H9 (cell line): ENCODE data around the gene BCKDHB. TPM values are rescaled to one million over a fixed set of nuclear protein-coding genes. Genes with fewer than 3 reads are reported as not detected.

Source experiments
- DNase-seq: peaks from one replicate; pipeline ENCODE4 v3.0.0-alpha.2; 2017
- H2AFZ ChIP-seq: one replicate; pipeline ENCODE4 v1.6.1; 2013; ENCODE audit warnings: mild to moderate bottlenecking, low read length, control low read depth, moderate library complexity
- H2AK5ac ChIP-seq: 2 replicates; pipeline ENCODE4 v1.6.1; 2013; ENCODE audit warnings: low read length, control low read depth, mixed read lengths; ENCODE audit not compliant: insufficient read length
- H2BK120ac ChIP-seq: one replicate; pipeline ENCODE4 v1.6.1; 2013; ENCODE audit warnings: low read depth, mild to moderate bottlenecking, low read length, control low read depth, inconsistent platforms; ENCODE audit not compliant: poor library complexity, severe bottlenecking
- H2BK12ac ChIP-seq: 2 replicates; pipeline ENCODE4 v1.6.1; 2013; ENCODE audit warnings: low read length, control low read depth, mixed read lengths, low read depth; ENCODE audit not compliant: insufficient read length
- H2BK15ac ChIP-seq: 2 replicates; pipeline ENCODE4 v1.6.1; 2013; ENCODE audit warnings: low read depth, low read length, control low read depth
- H2BK20ac ChIP-seq: one replicate; pipeline ENCODE4 v1.6.1; 2013; ENCODE audit warnings: low read depth, mild to moderate bottlenecking, low read length, control low read depth, inconsistent platforms; ENCODE audit not compliant: poor library complexity, severe bottlenecking
- H2BK5ac ChIP-seq: 2 replicates; pipeline ENCODE4 v1.6.1; 2013; ENCODE audit warnings: low read length, control low read depth, mixed read lengths; ENCODE audit not compliant: insufficient read length
- H3K14ac ChIP-seq: 2 replicates; pipeline ENCODE4 v1.6.1; 2013; ENCODE audit warnings: low read length, control low read depth; ENCODE audit not compliant: insufficient read depth
- H3K18ac ChIP-seq: 2 replicates; pipeline ENCODE4 v1.6.1; 2013; ENCODE audit warnings: low read depth, mild to moderate bottlenecking, mixed read lengths, low read length, control low read depth; ENCODE audit not compliant: insufficient read length
- H3K23ac ChIP-seq: 2 replicates; pipeline ENCODE4 v1.6.1; 2013; ENCODE audit warnings: low read length, control low read depth, mixed read lengths, low read depth; ENCODE audit not compliant: insufficient read length
- H3K23me2 ChIP-seq: 2 replicates; pipeline ENCODE4 v1.6.1; 2013; ENCODE audit warnings: low read depth, mild to moderate bottlenecking, mixed read lengths, low read length, control low read depth; ENCODE audit not compliant: insufficient read length, poor library complexity, severe bottlenecking
- H3K27ac ChIP-seq: 2 replicates; pipeline ENCODE4 v1.5.1; 2013; ENCODE audit warnings: low read length, control low read depth, mixed read lengths, low read depth; ENCODE audit not compliant: insufficient read length
- H3K27me3 ChIP-seq: 2 replicates; pipeline ENCODE4 v1.6.1; 2013; ENCODE audit warnings: low read length, control low read depth, inconsistent platforms; ENCODE audit not compliant: insufficient read depth
- H3K4ac ChIP-seq: 2 replicates; pipeline ENCODE4 v1.6.1; 2013; ENCODE audit warnings: low read depth, mild to moderate bottlenecking, control low read depth, inconsistent platforms, low read length, moderate library complexity
- H3K4me1 ChIP-seq: 2 replicates; pipeline ENCODE4 v1.6.1; 2013; ENCODE audit warnings: low read length, control low read depth, inconsistent platforms; ENCODE audit not compliant: insufficient read depth
- H3K4me2 ChIP-seq: 2 replicates; pipeline ENCODE4 v1.6.1; 2013; ENCODE audit warnings: low read length, control low read depth, mixed read lengths; ENCODE audit not compliant: insufficient read length, insufficient read depth
- H3K56ac ChIP-seq: 2 replicates; pipeline ENCODE4 v1.6.1; 2013; ENCODE audit warnings: low read depth, mild to moderate bottlenecking, mixed read lengths, low read length, control low read depth; ENCODE audit not compliant: insufficient read length
- H3K79me1 ChIP-seq: 2 replicates; pipeline ENCODE4 v1.6.1; 2013; ENCODE audit warnings: low read depth, mild to moderate bottlenecking, moderate library complexity, low read length, control low read depth, inconsistent platforms; ENCODE audit not compliant: insufficient read depth, poor library complexity, severe bottlenecking
- H3K79me2 ChIP-seq: 2 replicates; pipeline ENCODE4 v1.6.1; 2013; ENCODE audit warnings: low read length, control low read depth, inconsistent platforms; ENCODE audit not compliant: insufficient read depth
- H3K9ac ChIP-seq: 2 replicates; pipeline ENCODE4 v1.6.1; 2013; ENCODE audit warnings: low read length, control low read depth, mixed read lengths; ENCODE audit not compliant: insufficient read length; ENCODE audit errors: extremely low read depth
- H3K9me3 ChIP-seq: one replicate; pipeline ENCODE4 v1.6.1; 2013; ENCODE audit warnings: low read depth, low read length, inconsistent platforms; ENCODE audit not compliant: control insufficient read depth
- H3T11ph ChIP-seq: one replicate; pipeline ENCODE4 v1.6.1; 2013; ENCODE audit warnings: mild to moderate bottlenecking, low read length, control low read depth, inconsistent platforms
- H4K20me1 ChIP-seq: one replicate; pipeline ENCODE4 v1.6.1; 2013; ENCODE audit not compliant: control insufficient read depth, insufficient read length, insufficient read depth
- H4K5ac ChIP-seq: 2 replicates; pipeline ENCODE4 v1.6.1; 2013; ENCODE audit warnings: low read depth, mild to moderate bottlenecking, mixed read lengths, low read length, control low read depth; ENCODE audit not compliant: insufficient read length
- H4K8ac ChIP-seq: replicated peaks from 2 replicates; pipeline ENCODE4 v1.6.1; 2013; ENCODE audit warnings: low read length, control low read depth, mixed read lengths, low read depth; ENCODE audit not compliant: insufficient read length
- H4K91ac ChIP-seq: 2 replicates; pipeline ENCODE4 v1.6.1; 2013; ENCODE audit warnings: low read depth, mild to moderate bottlenecking, moderate library complexity, mixed read lengths, low read length, control low read depth; ENCODE audit not compliant: insufficient read length
- H3K27ac Mint-ChIP-seq, 3 experiments: 2 replicates in 2 of 3; 3 replicates in 1 of 3; pipeline ENCODE4 v1.8.0; 2020 to 2021; ENCODE audit warnings: mixed read lengths in 3 of 3, mild to moderate bottlenecking in 1 of 3, moderate library complexity in 1 of 3
- H3K27me3 Mint-ChIP-seq: 2 replicates; pipeline ENCODE4 v1.8.0; 2021; ENCODE audit warnings: low read depth, mild to moderate bottlenecking, moderate library complexity, mixed read lengths
- H3K36me3 Mint-ChIP-seq, 3 experiments: 2 replicates in 2 of 3; 3 replicates in 1 of 3; pipeline ENCODE4 v1.8.0; 2020 to 2021; ENCODE audit warnings: low read depth in 3 of 3, mixed read lengths in 3 of 3; ENCODE audit not compliant: insufficient read depth in 1 of 3
- H3K4me1 Mint-ChIP-seq, 2 experiments: 2 replicates each; pipeline ENCODE4 v1.8.0; 2020; ENCODE audit warnings: mixed read lengths in 2 of 2
- H3K4me3 Mint-ChIP-seq, 2 experiments: 2 replicates in 1 of 2; 3 replicates in 1 of 2; pipeline ENCODE4 v1.8.0; 2020 to 2021; ENCODE audit warnings: mild to moderate bottlenecking in 2 of 2, mixed read lengths in 2 of 2, moderate library complexity in 1 of 2
- H3K9me3 Mint-ChIP-seq, 2 experiments: 2 replicates in 1 of 2; 3 replicates in 1 of 2; pipeline ENCODE4 v1.8.0; 2020; ENCODE audit warnings: mild to moderate bottlenecking in 2 of 2, mixed read lengths in 2 of 2, moderate library complexity in 1 of 2
- CTCF ChIP-seq: fragments of 200-600 bp; sonication (generic); conservative IDR thresholded peaks from 3 replicates; pipeline ENCODE4 v1.8.0; 2021; ENCODE audit warnings: antibody characterized with exemption, mild to moderate bottlenecking
- WGBS: extraction: QIAGEN DNeasy Blood & Tissue Kit; methylation state at CpG from one replicate; pipeline ENCODE4 v1.1.7; 2013; ENCODE audit warnings: missing lambda C conversion rate, low lambda C conversion rate, mixed read lengths; ENCODE audit not compliant: insufficient read length; ENCODE audit errors: extremely low coverage; 5-methylcytosine and 5-hydroxymethylcytosine counted together
- total RNA-seq: library from RNA; stranded (reverse); gene quantifications from 2 replicates; pipeline ENCODE4 v1.2.1, GENCODE V29; 2021

BCKDHB gene
- total RNA-seq, 1 experiment from 2014 or later: 26.6 TPM

- no peak overlapping the region for H2BK5ac ChIP-seq
- WGBS: no CpG with 5 or more reads among the region's 3 CpGs
- no peak overlapping the region for H3K4me2 ChIP-seq
- H2BK15ac ChIP-seq: no peak overlapping the region
- no peak overlapping the region for H3K4me3 Mint-ChIP-seq
- H3K27ac ChIP-seq: no peak overlapping the region
- no peak overlapping the region for H3K4ac ChIP-seq
- H3K56ac ChIP-seq: no peak overlapping the region
- no peak for TF ChIP-seq CTCF
- H3K79me2 ChIP-seq: no peaks in the 10 kb centered on the region
- no peaks in the 10 kb centered on the region for H3K27me3 ChIP-seq
- no peak overlapping the region for H4K91ac ChIP-seq
- H2BK12ac ChIP-seq: no peak overlapping the region
- no peaks in the 10 kb centered on the region for H3K9me3 Mint-ChIP-seq
- no peak overlapping the region for H4K5ac ChIP-seq
- H3K23ac ChIP-seq: no peak overlapping the region
- H2BK120ac ChIP-seq: no peak overlapping the region
- H3K79me1 ChIP-seq: no peaks in the 10 kb centered on the region
- no peaks in the 10 kb centered on the region for H4K20me1 ChIP-seq
- H2AFZ ChIP-seq: no peak overlapping the region
- no peaks in the 10 kb centered on the region for H3K23me2 ChIP-seq
- H3T11ph ChIP-seq: no peak overlapping the region
- H2BK20ac ChIP-seq: no peak overlapping the region
- no peak overlapping the region for H3K18ac ChIP-seq
- no peak overlapping the region for H2AK5ac ChIP-seq
- H3K9me3 ChIP-seq: no peaks in the 10 kb centered on the region
- no peak for DNase-seq
- H3K4me1 ChIP-seq: no peaks in the 10 kb centered on the region; the same call in 1 of the 2 replicates
- H3K4me1 Mint-ChIP-seq: peaks cover 42 to 47% of the 10 kb centered on the region in 2 experiments
- no peak overlapping the region for H3K14ac ChIP-seq
- no peaks in the 10 kb centered on the region for H3K27me3 Mint-ChIP-seq
- H3K36me3 Mint-ChIP-seq: no peaks in the 10 kb centered on the region
- H3K27ac Mint-ChIP-seq: 0 out of 7 replicates have a peak overlapping the region, but pooled peaks of 1 of the 3 experiments have one; percentile 57
- H3K9ac ChIP-seq: no peak overlapping the region
- H4K8ac ChIP-seq: no peak overlapping the region
These were observed 219.3 kb downstream of the BCKDHB start for GRCh38 chr6:80325742-80326141.
